Smooth muscle cell (in vitro differentiated cells): ENCODE measurements around the gene MT1E. TPM values are rescaled to one million over a fixed set of nuclear protein-coding genes. Genes with fewer than 3 reads are reported as not detected.

Source experiments
- DNase-seq: peaks from one replicate; lab custom pipeline; 2025; ENCODE audit not compliant: unreplicated experiment; lab: John Stamatoyannopoulos, UW
- H2AFZ ChIP-seq: fragments of 200-600 bp; sonication (generic); 2 replicates; pipeline ENCODE4 v1.6.0; 2016; ENCODE audit warnings: antibody characterized with exemption, low read depth, mild to moderate bottlenecking
- H3F3A ChIP-seq: fragments of 200-600 bp; sonication (generic); 2 replicates; pipeline ENCODE4 v1.6.0; 2017; ENCODE audit warnings: antibody characterized with exemption, low read depth
- H3K27ac ChIP-seq: fragments of 200-600 bp; sonication (generic); 2 replicates; pipeline ENCODE4 v1.5.1; 2016; ENCODE audit warnings: low read depth, mild to moderate bottlenecking
- H3K27me3 ChIP-seq: fragments of 200-600 bp; sonication (generic); 2 replicates; pipeline ENCODE4 v1.6.1; 2016; ENCODE audit warnings: low read depth, mild to moderate bottlenecking
- H3K36me3 ChIP-seq: fragments of 200-600 bp; sonication (generic); 2 replicates; pipeline ENCODE4 v1.5.1; 2016; ENCODE audit warnings: low read depth
- H3K4me1 ChIP-seq: fragments of 200-600 bp; sonication (generic); 2 replicates; pipeline ENCODE4 v1.5.1; 2016; ENCODE audit warnings: low read depth
- H3K4me2 ChIP-seq: fragments of 200-600 bp; sonication (generic); 2 replicates; pipeline ENCODE4 v1.6.0; 2016; ENCODE audit warnings: mild to moderate bottlenecking
- H3K4me3 ChIP-seq: fragments of 200-600 bp; sonication (generic); 2 replicates; pipeline ENCODE4 v1.5.1; 2016; ENCODE audit warnings: mild to moderate bottlenecking
- H3K79me2 ChIP-seq: fragments of 200-600 bp; sonication (generic); 2 replicates; pipeline ENCODE4 v1.6.0; 2016; ENCODE audit warnings: low read depth, mild to moderate bottlenecking
- H3K9ac ChIP-seq: fragments of 200-600 bp; sonication (generic); 2 replicates; pipeline ENCODE4 v1.6.0; 2016; ENCODE audit warnings: low read depth
- H3K9me3 ChIP-seq: fragments of 200-600 bp; sonication (generic); replicated peaks from 2 replicates; pipeline ENCODE4 v1.5.1; 2016; ENCODE audit warnings: low read depth
- H4K20me1 ChIP-seq: fragments of 200-600 bp; sonication (generic); 2 replicates; pipeline ENCODE4 v1.6.0; 2016; ENCODE audit warnings: low read depth
- CTCF ChIP-seq: fragments of 200-600 bp; sonication (generic); IDR thresholded peaks from 2 replicates; pipeline ENCODE4 v1.5.1; 2017; ENCODE audit warnings: borderline replicate concordance, mild to moderate bottlenecking, antibody characterized with exemption; ENCODE audit not compliant: insufficient read depth, poor library complexity, severe bottlenecking
- WGBS: methylation state at CpG from one replicate; pipeline ENCODE4 v1.1.7; 2016; ENCODE audit warnings: low lambda C conversion rate; 5-methylcytosine and 5-hydroxymethylcytosine counted together
- polyA plus RNA-seq: library from polyadenylated mRNA; unstranded; fragments of >200 nt; fragmentation: Nextera tagmentation; extraction: Ambion mirVana; gene quantifications from 2 replicates; pipeline ENCODE4 v1.2.1, GENCODE V29; 2016
- total RNA-seq: library from RNA; depleted of rRNA; stranded (reverse); fragments of >200 nt; gene quantifications from 2 replicates; pipeline ENCODE4 v1.2.3, GENCODE V29; 2014

MT1E gene
- total and polyA plus RNA-seq, 2 experiments from 2014 or later, result 2.0 to 10.3 TPM

GRCh38 chr16:56614549-56614991 is 11.0 kb upstream of the MT1E start:
- H3F3A ChIP-seq, result peaks cover 5% of the 10 kb centered on the region

GRCh38 chr16:56615353-56615752 is 10.2 kb upstream of the MT1E start:
- Histone ChIP-seq H3K4me2 (no peak overlapping the region), H4K20me1 (no peaks in the 10 kb centered on the region), H3K9me3 (no peaks in the 10 kb centered on the region), H3K4me1 (no peaks in the 10 kb centered on the region), H3K79me2 (no peaks in the 10 kb centered on the region), H2AFZ (no peak overlapping the region), H3K4me3 (no peak overlapping the region), H3K36me3 (no peaks in the 10 kb centered on the region), H3F3A (peaks cover 3% of the 10 kb centered on the region), H3K27me3 (peaks cover 39% of the 10 kb centered on the region), H3K27ac (no peak overlapping the region), H3K9ac (no peak overlapping the region)
- DNase-seq, result no peak
- WGBS, result 98% methylated on average over 3 of the region's 3 CpGs
- TF ChIP-seq CTCF, result no peak

More at GRCh38 chr16:56614549-56614991, 11.0 kb upstream of the MT1E start:
- H3K4me1 ChIP-seq, result peaks cover 7% of the 10 kb centered on the region
- DNase-seq, result no peak
- no peak overlapping the region for H3K4me2 ChIP-seq
- H3K9me3 ChIP-seq, result no peaks in the 10 kb centered on the region
- H3K36me3 ChIP-seq, result no peaks in the 10 kb centered on the region
- no peak overlapping the region for H2AFZ ChIP-seq
- TF ChIP-seq CTCF, result no peak
- no peak overlapping the region for H3K4me3 ChIP-seq
- no peak overlapping the region for H3K9ac ChIP-seq
- peaks cover 35% of the 10 kb centered on the region for H3K27me3 ChIP-seq
- no peaks in the 10 kb centered on the region for H3K79me2 ChIP-seq
- H4K20me1 ChIP-seq, result no peaks in the 10 kb centered on the region
- no peak overlapping the region for H3K27ac ChIP-seq

- H4K20me1 ChIP-seq, result no peaks in the 10 kb centered on the region
- H3K9ac ChIP-seq, result no peak overlapping the region
- no peak overlapping the region for H3K27ac ChIP-seq
- no peaks in the 10 kb centered on the region for H3K36me3 ChIP-seq
- TF ChIP-seq CTCF, result no peak
- H3F3A ChIP-seq, result no peaks in the 10 kb centered on the region
- H2AFZ ChIP-seq, result peak overlapping the region; percentile 94
- H3K27me3 ChIP-seq, result peaks cover 42% of the 10 kb centered on the region
- peak overlapping the region; percentile 41 for H3K4me3 ChIP-seq
- no peak for DNase-seq
- no peaks in the 10 kb centered on the region for H3K79me2 ChIP-seq
- WGBS, result 33% methylated on average over 21 of the region's 23 CpGs
- peak overlapping the region; percentile 86 for H3K4me2 ChIP-seq
- no peaks in the 10 kb centered on the region for H3K4me1 ChIP-seq
- no peaks in the 10 kb centered on the region for H3K9me3 ChIP-seq
Observed at GRCh38 chr16:56616608-56617211, 8.9 kb upstream of the MT1E start.
